Effector memory CD8-positive, alpha-beta T cell (primary cell): ENCODE data around the gene PLCG1.

ENCODE experiments used
- ATAC-seq: fragments of 150-1000 bp; cut with Tn5 transposase; replicated peaks from 2 replicates; pipeline ENCODE4 v1.10.0; 2021; ENCODE audit warnings: mild to moderate bottlenecking, moderate library complexity
- DNase-seq, 3 experiments: peaks; one replicate each; pipeline ENCODE4 v3.0.0; 2021
- H3K27ac Mint-ChIP-seq, 2 donors: one replicate each; pipeline ENCODE4 v1.8.0; 2022; ENCODE audit warnings: mild to moderate bottlenecking in 2 of 2, mixed read lengths in 2 of 2, moderate library complexity in 2 of 2
- H3K27me3 Mint-ChIP-seq, 2 donors: one replicate each; pipeline ENCODE4 v1.8.0; 2022; ENCODE audit warnings: mixed read lengths in 2 of 2
- H3K36me3 Mint-ChIP-seq: one replicate; pipeline ENCODE4 v1.8.0; 2022; ENCODE audit warnings: mild to moderate bottlenecking, moderate library complexity, mixed read lengths; ENCODE audit not compliant: insufficient read depth
- H3K4me1 Mint-ChIP-seq, 2 donors: one replicate each; pipeline ENCODE4 v1.8.0; 2022; ENCODE audit warnings: low read depth in 2 of 2, mixed read lengths in 2 of 2
- H3K4me3 Mint-ChIP-seq, 2 donors: one replicate each; pipeline ENCODE4 v1.8.0; 2022; ENCODE audit warnings: mild to moderate bottlenecking in 2 of 2, mixed read lengths in 2 of 2, moderate library complexity in 2 of 2
- H3K9me3 Mint-ChIP-seq, 2 donors: one replicate each; pipeline ENCODE4 v1.8.0; 2022; ENCODE audit warnings: mixed read lengths in 2 of 2

The PLCG1 gene

GRCh38 chr20:41142245-41142644 is 4.9 kb downstream of the PLCG1 start:
- no peak for DNase-seq
- no peaks in the 10 kb centered on the region for H3K27me3 Mint-ChIP-seq
- ATAC-seq = no peak
- H3K9me3 Mint-ChIP-seq = no peaks in the 10 kb centered on the region
- H3K4me1 Mint-ChIP-seq = peaks cover 85 to 92% of the 10 kb centered on the region in 2 donors
- peak overlapping the region; percentile 92 to 96 for H3K27ac Mint-ChIP-seq
- H3K36me3 Mint-ChIP-seq = peaks cover 39% of the 10 kb centered on the region
- H3K4me3 Mint-ChIP-seq = peak overlapping the region; percentile 85 to 93

GRCh38 chr20:41142919-41143318 is 5.6 kb downstream of the PLCG1 start:
- Mint-ChIP-seq H3K27ac (peak overlapping the region; percentile 92 to 96), H3K36me3 (peaks cover 34% of the 10 kb centered on the region), H3K27me3 (no peaks in the 10 kb centered on the region), H3K9me3 (no peaks in the 10 kb centered on the region), H3K4me1 (peaks cover 92 to 98% of the 10 kb centered on the region in 2 donors), H3K4me3 (peak overlapping the region; percentile 85 to 93)
- ATAC-seq (peak; percentile 66), DNase-seq (peak in 1 of 3 experiments; percentile 43)

GRCh38 chr20:41143354-41143753 is 6.0 kb downstream of the PLCG1 start:
- H3K36me3 Mint-ChIP-seq = peaks cover 31% of the 10 kb centered on the region
- no peaks in the 10 kb centered on the region for H3K27me3 Mint-ChIP-seq

GRCh38 chr20:41145317-41145716 is 8.0 kb downstream of the PLCG1 start:
- peaks cover 89 to 93% of the 10 kb centered on the region in 2 donors for H3K4me1 Mint-ChIP-seq
- no peaks in the 10 kb centered on the region for H3K9me3 Mint-ChIP-seq
- H3K36me3 Mint-ChIP-seq = peaks cover 17% of the 10 kb centered on the region
- H3K27ac Mint-ChIP-seq = peak overlapping the region; percentile 92 to 96
- DNase-seq (no peak), ATAC-seq (no peak)
- H3K4me3 Mint-ChIP-seq = peak overlapping the region; percentile 85 to 93
- no peaks in the 10 kb centered on the region for H3K27me3 Mint-ChIP-seq

More at GRCh38 chr20:41143354-41143753, 6.0 kb downstream of the PLCG1 start:
- Mint-ChIP-seq H3K27ac (peak overlapping the region; percentile 92 to 96), H3K4me3 (peak overlapping the region; percentile 85 to 93), H3K9me3 (no peaks in the 10 kb centered on the region), H3K4me1 (peaks cover 96 to 98% of the 10 kb centered on the region in 2 donors)
- ATAC-seq = no peak
- no peak for DNase-seq

GRCh38 chr20:41145821-41146620 is 8.7 kb downstream of the PLCG1 start:
- Mint-ChIP-seq H3K9me3 (no peaks in the 10 kb centered on the region), H3K27me3 (no peaks in the 10 kb centered on the region), H3K36me3 (peaks cover 13% of the 10 kb centered on the region), H3K4me3 (peak overlapping the region; percentile 85 to 93), H3K27ac (peak overlapping the region; percentile 92 to 96), H3K4me1 (peaks cover 89 to 93% of the 10 kb centered on the region in 2 donors)
- ATAC-seq (no peak), DNase-seq (no peak)

- DNase-seq (no peak), ATAC-seq (no peak)
- Mint-ChIP-seq H3K36me3 (peaks cover 6% of the 10 kb centered on the region), H3K27ac (peak overlapping the region; percentile 92 to 96), H3K4me1 (peaks cover 90 to 93% of the 10 kb centered on the region in 2 donors), H3K9me3 (no peaks in the 10 kb centered on the region), H3K27me3 (no peaks in the 10 kb centered on the region), H3K4me3 (peak overlapping the region; percentile 69 to 85)
Observed at GRCh38 chr20:41147767-41148191, 10.4 kb downstream of the PLCG1 start.

GRCh38 chr20:41148942-41149341 is 11.6 kb downstream of the PLCG1 start:
- Mint-ChIP-seq H3K4me3 (peak overlapping the region; percentile 22 to 32), H3K27me3 (no peaks in the 10 kb centered on the region), H3K27ac (peak overlapping the region; percentile 51 to 69), H3K36me3 (peaks cover 6% of the 10 kb centered on the region), H3K4me1 (peaks cover 84 to 91% of the 10 kb centered on the region in 2 donors), H3K9me3 (no peaks in the 10 kb centered on the region)
- DNase-seq = no peak
- no peak for ATAC-seq

- no peaks in the 10 kb centered on the region for H3K27me3 Mint-ChIP-seq
- DNase-seq = no peak
- peak; percentile 76 for ATAC-seq
- H3K4me1 Mint-ChIP-seq = peaks cover 86 to 91% of the 10 kb centered on the region in 2 donors
- no peaks in the 10 kb centered on the region for H3K9me3 Mint-ChIP-seq
- H3K36me3 Mint-ChIP-seq = peaks cover 3% of the 10 kb centered on the region
- H3K4me3 Mint-ChIP-seq = peak overlapping the region; percentile 61 to 65
- H3K27ac Mint-ChIP-seq = peak overlapping the region; percentile 51 to 89
Observed at GRCh38 chr20:41150664-41151063, 13.3 kb downstream of the PLCG1 start.

GRCh38 chr20:41151134-41151869 is 14.0 kb downstream of the PLCG1 start:
- peak overlapping the region; percentile 51 to 89 for H3K27ac Mint-ChIP-seq
- DNase-seq = no peak
- peaks cover 86 to 88% of the 10 kb centered on the region in 2 donors for H3K4me1 Mint-ChIP-seq
- H3K9me3 Mint-ChIP-seq = no peaks in the 10 kb centered on the region
- no peak for ATAC-seq
- H3K27me3 Mint-ChIP-seq = no peaks in the 10 kb centered on the region
- peak overlapping the region; percentile 61 to 65 for H3K4me3 Mint-ChIP-seq
- peaks cover 3% of the 10 kb centered on the region for H3K36me3 Mint-ChIP-seq

- ATAC-seq (no peak), DNase-seq (no peak)
- H3K4me3 Mint-ChIP-seq = peak overlapping the region; percentile 18 to 70
- H3K27me3 Mint-ChIP-seq = no peaks in the 10 kb centered on the region
- H3K27ac Mint-ChIP-seq = peak overlapping the region; percentile 51 to 89
- H3K4me1 Mint-ChIP-seq = peaks cover 86 to 88% of the 10 kb centered on the region in 2 donors
- H3K9me3 Mint-ChIP-seq = no peaks in the 10 kb centered on the region
- H3K36me3 Mint-ChIP-seq = peaks cover 11% of the 10 kb centered on the region
Observed at GRCh38 chr20:41152108-41152757, 14.9 kb downstream of the PLCG1 start.

GRCh38 chr20:41154436-41155176 is 17.3 kb downstream of the PLCG1 start:
- Mint-ChIP-seq H3K27ac (peak overlapping the region; percentile 51 to 98), H3K4me1 (peaks cover 90 to 91% of the 10 kb centered on the region in 2 donors), H3K9me3 (no peaks in the 10 kb centered on the region), H3K4me3 (peak overlapping the region; percentile 48 to 56), H3K27me3 (no peaks in the 10 kb centered on the region), H3K36me3 (peaks cover 22% of the 10 kb centered on the region)
- DNase-seq (no peak), ATAC-seq (no peak)

GRCh38 chr20:41155261-41155660 is 17.9 kb downstream of the PLCG1 start:
- peaks cover 95% of the 10 kb centered on the region in 2 donors for H3K4me1 Mint-ChIP-seq
- H3K36me3 Mint-ChIP-seq = peaks cover 26% of the 10 kb centered on the region
- peak overlapping the region; percentile 98 to 99 for H3K27ac Mint-ChIP-seq
- ATAC-seq (no peak), DNase-seq (no peak)
- H3K27me3 Mint-ChIP-seq = no peaks in the 10 kb centered on the region
- H3K9me3 Mint-ChIP-seq = no peaks in the 10 kb centered on the region
- peak overlapping the region; percentile 48 to 56 for H3K4me3 Mint-ChIP-seq
